HEK293 (cell line): Measurements from ENCODE around the gene MRPL17.

Source experiments
- CTCF ChIA-PET: fragments of 350-600 bp; formaldehyde crosslinking; extraction: SDS; loops from one replicate; lab custom pipeline; 2021; ENCODE audit warnings: antibody characterized with exemption; lab: Yijun Ruan, JAX
- POLR2A ChIA-PET: fragments of 300-600 bp; formaldehyde crosslinking; extraction: SDS; loops from one replicate; lab custom pipeline; 2020; ENCODE audit warnings: antibody characterized with exemption, inconsistent platforms; lab: Yijun Ruan, JAX
- H3K27ac ChIP-seq: fragments of 200-500 bp; sonication (Bioruptor generic); 2 replicates; pipeline ENCODE4 v1.5.1; 2014; ENCODE audit warnings: low read depth, low read length, control low read depth, inconsistent platforms; ENCODE audit errors: extremely low read depth
- H3K36me3 ChIP-seq, 2 experiments: fragments of 200-500 bp in 1 of 2; sonication (Bioruptor generic) in 1 of 2; 1 replicate in 1 of 2; 2 replicates in 1 of 2; pipeline ENCODE4 v1.5.1; 2014 to 2017; ENCODE audit warnings: inconsistent platforms in 2 of 2, low read length in 2 of 2; ENCODE audit not compliant: control insufficient read depth in 2 of 2, insufficient read depth in 1 of 2
- H3K4me1 ChIP-seq: fragments of 200-500 bp; sonication (Bioruptor generic); 2 replicates; pipeline ENCODE4 v1.5.1; 2014; ENCODE audit warnings: mild to moderate bottlenecking, low read length, inconsistent platforms; ENCODE audit not compliant: control insufficient read depth, insufficient read depth
- H3K4me3 ChIP-seq: 2 replicates; pipeline ENCODE4 v1.5.1; 2011; ENCODE audit warnings: low read depth, mild to moderate bottlenecking, control low read depth, low read length, moderate library complexity
- H3K9me3 ChIP-seq: fragments of 200-500 bp; sonication (Bioruptor generic); 2 replicates; pipeline ENCODE4 v1.5.1; 2014; ENCODE audit warnings: low read depth, low read length, inconsistent platforms; ENCODE audit not compliant: control insufficient read depth, insufficient read depth
- EGR2 ChIP-seq: fragments of 450-650 bp; formaldehyde crosslinking; IDR thresholded peaks from 2 replicates; pipeline ENCODE4 v1.5.1; 2016; ENCODE audit warnings: low read depth, missing biosample characterization, missing genetic modification characterization
- GFI1B ChIP-seq: fragments of 450-650 bp; formaldehyde crosslinking; IDR thresholded peaks from 2 replicates; pipeline ENCODE4 v1.5.1; 2016; ENCODE audit warnings: missing biosample characterization, missing genetic modification characterization
- GLI2 ChIP-seq: fragments of 450-650 bp; formaldehyde crosslinking; IDR thresholded peaks from 2 replicates; pipeline ENCODE4; 2017; ENCODE audit warnings: missing biosample characterization, missing genetic modification characterization, low read depth, borderline replicate concordance
- KLF16 ChIP-seq: fragments of 450-650 bp; formaldehyde crosslinking; IDR thresholded peaks from 2 replicates; pipeline ENCODE4 v1.5.1; 2017; ENCODE audit warnings: missing biosample characterization, missing genetic modification characterization
- MEIS1 ChIP-seq: sonication (generic); formaldehyde crosslinking; IDR thresholded peaks from 2 replicates; pipeline ENCODE4 v1.8.1; 2022; ENCODE audit warnings: missing genetic modification reagents, mild to moderate bottlenecking, borderline replicate concordance
- REPIN1 ChIP-seq: fragments of 450-650 bp; formaldehyde crosslinking; IDR thresholded peaks from 2 replicates; pipeline ENCODE4 v1.5.1; 2017; ENCODE audit warnings: missing biosample characterization, missing genetic modification characterization, low read depth
- ZBTB17 ChIP-seq: fragments of 450-650 bp; formaldehyde crosslinking; IDR thresholded peaks from 2 replicates; pipeline ENCODE4 v1.5.1; 2016; ENCODE audit warnings: missing biosample characterization, missing genetic modification characterization
- ZFHX2 ChIP-seq: fragments of 450-650 bp; formaldehyde crosslinking; conservative IDR thresholded peaks from 2 replicates; pipeline ENCODE4 v1.5.1; 2016; ENCODE audit warnings: missing biosample characterization, missing genetic modification characterization
- ZNF121 ChIP-seq: fragments of 450-650 bp; formaldehyde crosslinking; IDR thresholded peaks from 2 replicates; pipeline ENCODE4 v1.5.1; 2016; ENCODE audit warnings: missing biosample characterization, missing genetic modification characterization
- ZNF157 ChIP-seq: fragments of 450-650 bp; formaldehyde crosslinking; IDR thresholded peaks from 2 replicates; pipeline ENCODE4 v1.5.1; 2016; ENCODE audit warnings: missing biosample characterization, missing genetic modification characterization
- ZNF184 ChIP-seq: fragments of 450-650 bp; IDR thresholded peaks from 2 replicates; pipeline ENCODE4 v1.5.1; 2018; ENCODE audit warnings: missing biosample characterization, mild to moderate bottlenecking, missing genetic modification characterization
- ZNF23 ChIP-seq: fragments of 450-650 bp; formaldehyde crosslinking; IDR thresholded peaks from 2 replicates; pipeline ENCODE4 v1.5.1; 2016; ENCODE audit warnings: missing biosample characterization, missing genetic modification characterization, borderline replicate concordance
- ZNF239 ChIP-seq: fragments of 450-650 bp; formaldehyde crosslinking; IDR thresholded peaks from 2 replicates; pipeline ENCODE4 v1.5.1; 2016; ENCODE audit warnings: missing biosample characterization, missing genetic modification characterization
- ZNF529 ChIP-seq: fragments of 450-650 bp; formaldehyde crosslinking; IDR thresholded peaks from 2 replicates; pipeline ENCODE4 v1.5.1; 2017; ENCODE audit warnings: missing genetic modification characterization, missing biosample characterization; ENCODE audit not compliant: insufficient replicate concordance
- ZNF555 ChIP-seq: fragments of 450-650 bp; formaldehyde crosslinking; conservative IDR thresholded peaks from 2 replicates; pipeline ENCODE4 v1.5.1; 2017; ENCODE audit warnings: missing biosample characterization, mild to moderate bottlenecking, missing genetic modification characterization, inconsistent platforms
- ZNF558 ChIP-seq: fragments of 450-650 bp; formaldehyde crosslinking; IDR thresholded peaks from 2 replicates; pipeline ENCODE4 v1.5.1; 2016; ENCODE audit warnings: missing biosample characterization, missing genetic modification characterization
- ZNF776 ChIP-seq: fragments of 450-650 bp; formaldehyde crosslinking; IDR thresholded peaks from 2 replicates; pipeline ENCODE4 v1.5.0; 2017; ENCODE audit warnings: missing biosample characterization, missing genetic modification characterization, borderline replicate concordance
- ZNF777 ChIP-seq: fragments of 450-650 bp; formaldehyde crosslinking; IDR thresholded peaks from 2 replicates; pipeline ENCODE4 v1.5.1; 2017; ENCODE audit warnings: missing biosample characterization, missing genetic modification characterization, borderline replicate concordance
- ZNF830 ChIP-seq: fragments of 450-650 bp; IDR thresholded peaks from 2 replicates; pipeline ENCODE4 v1.5.0; 2018; ENCODE audit warnings: missing biosample characterization, missing genetic modification characterization, low read depth, mild to moderate bottlenecking, moderate library complexity
- TF ChIP-seq, protein P1 (sequence below): fragments of 450-650 bp; formaldehyde crosslinking; IDR thresholded peaks from 2 replicates; pipeline ENCODE4 v1.5.1; 2016; ENCODE audit warnings: missing biosample characterization, missing genetic modification characterization, borderline replicate concordance
- TF ChIP-seq, protein P2 (sequence below): fragments of 450-650 bp; formaldehyde crosslinking; IDR thresholded peaks from 2 replicates; pipeline ENCODE4 v1.5.1; 2016; ENCODE audit warnings: missing biosample characterization, missing genetic modification characterization
- TF ChIP-seq, protein P3 (sequence below): fragments of 450-650 bp; formaldehyde crosslinking; IDR thresholded peaks from 2 replicates; pipeline ENCODE4 v1.5.1; 2016; ENCODE audit warnings: missing biosample characterization, missing genetic modification characterization

Gene MRPL17

DNA sequence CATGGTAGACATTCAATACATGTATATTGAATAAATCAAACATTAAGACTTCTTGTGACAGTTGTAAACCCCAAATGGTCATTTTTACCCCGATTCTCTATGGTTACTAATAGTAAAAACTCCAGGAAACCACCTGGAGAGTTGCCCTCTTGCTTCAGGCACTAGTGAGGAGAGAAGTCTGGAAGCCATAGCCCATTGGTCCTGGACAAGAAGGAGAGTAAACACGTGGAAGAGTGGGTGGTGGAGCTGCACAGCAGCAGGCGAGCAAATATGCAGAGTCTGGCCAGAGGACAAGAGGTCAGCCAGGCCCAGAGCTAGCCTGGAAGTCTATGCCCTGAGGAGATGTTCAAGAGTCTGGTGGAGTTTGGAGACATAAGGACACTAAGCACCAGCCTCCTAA, 45.3 kb downstream of the MRPL17 start (continued):
- TF ChIP-seq ZNF121 (tag by site-specific recombination), result no peak
- no peak for TF ChIP-seq ZNF830 (tag by site-specific recombination)
- TF ChIP-seq ZBTB17 (tag by site-specific recombination), result no peak
- TF ChIP-seq, all 188 proteins: peak for 0

DNA sequence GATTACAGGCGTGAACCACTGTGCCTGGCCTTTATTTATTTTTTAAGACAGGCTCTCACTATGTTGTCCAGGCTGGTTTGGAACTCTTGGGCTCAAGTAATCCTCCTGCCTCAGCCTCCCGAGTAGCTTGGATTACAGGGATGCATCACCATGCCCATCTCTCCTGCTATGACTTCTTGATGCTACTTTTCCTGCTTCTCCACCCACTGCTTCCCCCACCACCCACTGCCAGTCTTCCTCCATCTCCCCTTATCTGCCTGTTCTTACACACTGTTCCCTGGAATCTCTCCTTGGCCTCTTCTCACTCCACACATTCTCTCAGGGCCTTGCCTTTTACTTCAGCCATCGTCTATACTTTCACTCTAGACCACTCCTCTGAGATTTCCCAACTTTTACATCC, 46.7 kb downstream of the MRPL17 start:
- no peak overlapping the region for H3K27ac ChIP-seq
- H3K4me3 ChIP-seq, result no peak overlapping the region
- TF ChIP-seq ZFHX2 (tag by site-specific recombination), result peak; percentile 58
- TF ChIP-seq ZNF776 (tag by site-specific recombination), result no peak
- TF ChIP-seq EGR2 (tag by site-specific recombination), result peak; percentile 70; the same call in 1 of the 2 replicates
- no peaks in the 10 kb centered on the region for H3K4me1 ChIP-seq
- H3K9me3 ChIP-seq, result no peaks in the 10 kb centered on the region
- CTCF ChIA-PET, result interaction anchor here (0.6 kb wide), 1 partner anchor 257 kb away, joined by 4 read pairs; no protein-coding TSS in a partner anchor
- H3K36me3 ChIP-seq, result peaks cover 0 to 34% of the 10 kb centered on the region in 2 experiments; a peak in 1 of 3 replicates
- POLR2A ChIA-PET, result no interaction called here

DNA sequence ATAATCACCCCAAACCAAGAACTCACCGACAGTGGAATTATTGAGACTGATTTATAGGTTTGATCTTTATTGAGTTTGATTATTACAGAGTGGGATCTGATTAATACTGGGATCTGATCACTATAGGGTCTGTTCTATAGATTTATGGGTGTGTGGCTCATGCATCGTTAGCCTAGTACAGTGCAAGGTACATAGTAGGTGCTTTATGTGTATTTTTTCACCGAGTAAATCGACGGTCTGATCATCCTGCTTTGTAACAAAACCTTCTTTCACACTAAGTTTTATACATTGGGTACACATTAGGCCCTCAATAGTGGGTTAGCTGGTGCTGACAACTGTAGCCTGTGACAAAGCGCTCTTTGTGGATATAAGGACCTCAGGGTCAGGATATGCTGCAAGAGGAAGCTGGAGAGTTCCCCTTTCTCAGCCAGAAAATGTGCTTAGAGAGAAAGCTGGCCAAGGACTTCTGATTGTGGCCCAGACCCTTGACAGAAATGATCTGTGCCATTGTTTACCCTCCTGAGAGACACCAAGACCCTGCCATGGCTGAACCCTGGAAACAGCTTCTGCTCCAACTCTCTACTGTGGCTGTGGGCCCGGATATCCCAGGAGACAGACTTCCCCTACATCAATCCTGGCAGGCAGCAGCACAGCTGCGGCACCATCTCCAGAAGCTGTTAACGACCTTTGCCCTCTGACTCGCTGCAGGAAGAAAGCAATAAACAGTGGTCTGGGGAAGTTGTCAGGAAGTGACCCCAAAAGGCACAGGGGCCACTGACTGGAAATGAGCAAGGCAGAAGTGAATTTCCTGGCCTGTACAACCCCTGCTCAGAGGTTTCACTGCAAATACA, 47.8 kb downstream of the MRPL17 start:
- Histone ChIP-seq H3K27ac (no peak overlapping the region), H3K4me3 (no peak overlapping the region), H3K36me3 (peaks cover 0 to 26% of the 10 kb centered on the region in 2 experiments; a peak in 1 of 3 replicates), H3K4me1 (no peaks in the 10 kb centered on the region), H3K9me3 (no peaks in the 10 kb centered on the region)
- POLR2A ChIA-PET, result no interaction called here
- CTCF ChIA-PET, result interaction anchor here (0.8 kb wide), 1 partner anchor 192 kb away, joined by 4 read pairs; no protein-coding TSS in a partner anchor
- TF ChIP-seq ZNF776 (tag by site-specific recombination), result no peak
- no peak for TF ChIP-seq ZNF555
- no peak for TF ChIP-seq ZNF23
- TF ChIP-seq, protein P1, sequence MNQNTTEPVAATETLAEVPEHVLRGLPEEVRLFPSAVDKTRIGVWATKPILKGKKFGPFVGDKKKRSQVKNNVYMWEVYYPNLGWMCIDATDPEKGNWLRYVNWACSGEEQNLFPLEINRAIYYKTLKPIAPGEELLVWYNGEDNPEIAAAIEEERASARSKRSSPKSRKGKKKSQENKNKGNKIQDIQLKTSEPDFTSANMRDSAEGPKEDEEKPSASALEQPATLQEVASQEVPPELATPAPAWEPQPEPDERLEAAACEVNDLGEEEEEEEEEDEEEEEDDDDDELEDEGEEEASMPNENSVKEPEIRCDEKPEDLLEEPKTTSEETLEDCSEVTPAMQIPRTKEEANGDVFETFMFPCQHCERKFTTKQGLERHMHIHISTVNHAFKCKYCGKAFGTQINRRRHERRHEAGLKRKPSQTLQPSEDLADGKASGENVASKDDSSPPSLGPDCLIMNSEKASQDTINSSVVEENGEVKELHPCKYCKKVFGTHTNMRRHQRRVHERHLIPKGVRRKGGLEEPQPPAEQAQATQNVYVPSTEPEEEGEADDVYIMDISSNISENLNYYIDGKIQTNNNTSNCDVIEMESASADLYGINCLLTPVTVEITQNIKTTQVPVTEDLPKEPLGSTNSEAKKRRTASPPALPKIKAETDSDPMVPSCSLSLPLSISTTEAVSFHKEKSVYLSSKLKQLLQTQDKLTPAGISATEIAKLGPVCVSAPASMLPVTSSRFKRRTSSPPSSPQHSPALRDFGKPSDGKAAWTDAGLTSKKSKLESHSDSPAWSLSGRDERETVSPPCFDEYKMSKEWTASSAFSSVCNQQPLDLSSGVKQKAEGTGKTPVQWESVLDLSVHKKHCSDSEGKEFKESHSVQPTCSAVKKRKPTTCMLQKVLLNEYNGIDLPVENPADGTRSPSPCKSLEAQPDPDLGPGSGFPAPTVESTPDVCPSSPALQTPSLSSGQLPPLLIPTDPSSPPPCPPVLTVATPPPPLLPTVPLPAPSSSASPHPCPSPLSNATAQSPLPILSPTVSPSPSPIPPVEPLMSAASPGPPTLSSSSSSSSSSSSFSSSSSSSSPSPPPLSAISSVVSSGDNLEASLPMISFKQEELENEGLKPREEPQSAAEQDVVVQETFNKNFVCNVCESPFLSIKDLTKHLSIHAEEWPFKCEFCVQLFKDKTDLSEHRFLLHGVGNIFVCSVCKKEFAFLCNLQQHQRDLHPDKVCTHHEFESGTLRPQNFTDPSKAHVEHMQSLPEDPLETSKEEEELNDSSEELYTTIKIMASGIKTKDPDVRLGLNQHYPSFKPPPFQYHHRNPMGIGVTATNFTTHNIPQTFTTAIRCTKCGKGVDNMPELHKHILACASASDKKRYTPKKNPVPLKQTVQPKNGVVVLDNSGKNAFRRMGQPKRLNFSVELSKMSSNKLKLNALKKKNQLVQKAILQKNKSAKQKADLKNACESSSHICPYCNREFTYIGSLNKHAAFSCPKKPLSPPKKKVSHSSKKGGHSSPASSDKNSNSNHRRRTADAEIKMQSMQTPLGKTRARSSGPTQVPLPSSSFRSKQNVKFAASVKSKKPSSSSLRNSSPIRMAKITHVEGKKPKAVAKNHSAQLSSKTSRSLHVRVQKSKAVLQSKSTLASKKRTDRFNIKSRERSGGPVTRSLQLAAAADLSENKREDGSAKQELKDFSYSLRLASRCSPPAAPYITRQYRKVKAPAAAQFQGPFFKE (tag by site-specific recombination), result no peak
- no peak for TF ChIP-seq GLI2 (tag by site-specific recombination)
- TF ChIP-seq, protein P2, sequence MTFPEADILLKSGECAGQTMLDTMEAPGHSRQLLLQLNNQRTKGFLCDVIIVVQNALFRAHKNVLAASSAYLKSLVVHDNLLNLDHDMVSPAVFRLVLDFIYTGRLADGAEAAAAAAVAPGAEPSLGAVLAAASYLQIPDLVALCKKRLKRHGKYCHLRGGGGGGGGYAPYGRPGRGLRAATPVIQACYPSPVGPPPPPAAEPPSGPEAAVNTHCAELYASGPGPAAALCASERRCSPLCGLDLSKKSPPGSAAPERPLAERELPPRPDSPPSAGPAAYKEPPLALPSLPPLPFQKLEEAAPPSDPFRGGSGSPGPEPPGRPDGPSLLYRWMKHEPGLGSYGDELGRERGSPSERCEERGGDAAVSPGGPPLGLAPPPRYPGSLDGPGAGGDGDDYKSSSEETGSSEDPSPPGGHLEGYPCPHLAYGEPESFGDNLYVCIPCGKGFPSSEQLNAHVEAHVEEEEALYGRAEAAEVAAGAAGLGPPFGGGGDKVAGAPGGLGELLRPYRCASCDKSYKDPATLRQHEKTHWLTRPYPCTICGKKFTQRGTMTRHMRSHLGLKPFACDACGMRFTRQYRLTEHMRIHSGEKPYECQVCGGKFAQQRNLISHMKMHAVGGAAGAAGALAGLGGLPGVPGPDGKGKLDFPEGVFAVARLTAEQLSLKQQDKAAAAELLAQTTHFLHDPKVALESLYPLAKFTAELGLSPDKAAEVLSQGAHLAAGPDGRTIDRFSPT (tag by site-specific recombination), result no peak
- TF ChIP-seq REPIN1 (tag by site-specific recombination), result no peak
- no peak for TF ChIP-seq ZNF558 (tag by site-specific recombination)
- no peak for TF ChIP-seq ZNF529 (tag by site-specific recombination)
- TF ChIP-seq ZNF157, result no peak
- no peak for TF ChIP-seq ZNF239
- TF ChIP-seq, protein P3, sequence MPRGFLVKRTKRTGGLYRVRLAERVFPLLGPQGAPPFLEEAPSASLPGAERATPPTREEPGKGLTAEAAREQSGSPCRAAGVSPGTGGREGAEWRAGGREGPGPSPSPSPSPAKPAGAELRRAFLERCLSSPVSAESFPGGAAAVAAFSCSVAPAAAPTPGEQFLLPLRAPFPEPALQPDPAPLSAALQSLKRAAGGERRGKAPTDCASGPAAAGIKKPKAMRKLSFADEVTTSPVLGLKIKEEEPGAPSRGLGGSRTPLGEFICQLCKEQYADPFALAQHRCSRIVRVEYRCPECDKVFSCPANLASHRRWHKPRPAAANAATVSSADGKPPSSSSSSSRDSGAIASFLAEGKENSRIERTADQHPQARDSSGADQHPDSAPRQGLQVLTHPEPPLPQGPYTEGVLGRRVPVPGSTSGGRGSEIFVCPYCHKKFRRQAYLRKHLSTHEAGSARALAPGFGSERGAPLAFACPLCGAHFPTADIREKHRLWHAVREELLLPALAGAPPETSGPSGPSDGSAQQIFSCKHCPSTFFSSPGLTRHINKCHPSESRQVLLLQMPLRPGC (tag by site-specific recombination), result no peak
- no peak for TF ChIP-seq ZNF777
- no peak for TF ChIP-seq ZNF184 (tag by site-specific recombination)
- no peak for TF ChIP-seq KLF16
- TF ChIP-seq MEIS1 (CRISPR knock-in tag), result no peak
- TF ChIP-seq GFI1B (tag by site-specific recombination), result no peak
